Stimulated activated CD8-positive, alpha-beta memory T cell treated with anti-CD3 and anti-CD28 coated beads, Interleukin-15, amount 100 ng/mL, for 24 hours (primary cell): ENCODE data around the gene SND1.

Experiments
- DNase-seq: peaks from one replicate; pipeline ENCODE4 v3.0.0-alpha.2; 2020; ENCODE audit warnings: low read depth

SND1 gene

DNA sequence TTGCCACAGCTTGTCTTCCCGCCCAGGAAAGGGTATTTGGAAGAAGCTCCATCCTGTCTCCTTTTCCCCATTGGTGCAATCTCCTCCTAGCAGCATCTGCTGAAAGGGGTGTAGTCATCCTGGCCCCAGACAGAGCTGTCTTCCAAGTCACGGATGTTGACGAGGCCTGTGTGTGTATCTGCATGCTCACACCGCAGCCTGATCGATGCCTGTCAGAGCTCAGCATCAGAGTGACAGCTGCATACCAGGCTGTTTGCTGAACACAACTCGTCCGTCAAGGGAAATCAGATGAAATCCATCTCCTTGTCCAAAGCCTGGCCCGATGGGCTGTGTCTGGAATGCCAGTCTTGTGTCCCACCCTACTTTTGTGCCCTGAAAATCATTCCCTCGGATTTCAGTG lies 400.4 kb downstream of the SND1 start:
- no peak for DNase-seq

DNA sequence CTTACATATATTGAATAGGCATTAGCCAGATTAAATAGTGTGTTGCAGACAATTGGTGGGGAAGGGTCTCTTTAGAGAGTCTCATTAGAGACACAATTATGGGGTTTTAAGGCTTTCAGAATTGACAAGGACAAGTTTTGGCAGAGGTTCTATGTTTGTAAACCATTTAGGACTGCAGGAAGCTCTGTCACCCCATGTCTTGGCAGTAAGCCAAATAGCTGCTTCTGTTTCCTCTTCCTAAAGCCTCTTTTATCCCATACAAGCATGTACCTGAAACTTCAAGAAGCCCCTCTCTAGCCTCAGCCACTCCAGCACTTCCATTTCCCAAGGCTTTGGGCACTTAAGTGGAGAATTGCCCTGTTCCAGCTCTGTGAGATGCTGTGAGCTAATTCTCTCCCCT lies 401.0 kb downstream of the SND1 start:
- no peak for DNase-seq

DNA sequence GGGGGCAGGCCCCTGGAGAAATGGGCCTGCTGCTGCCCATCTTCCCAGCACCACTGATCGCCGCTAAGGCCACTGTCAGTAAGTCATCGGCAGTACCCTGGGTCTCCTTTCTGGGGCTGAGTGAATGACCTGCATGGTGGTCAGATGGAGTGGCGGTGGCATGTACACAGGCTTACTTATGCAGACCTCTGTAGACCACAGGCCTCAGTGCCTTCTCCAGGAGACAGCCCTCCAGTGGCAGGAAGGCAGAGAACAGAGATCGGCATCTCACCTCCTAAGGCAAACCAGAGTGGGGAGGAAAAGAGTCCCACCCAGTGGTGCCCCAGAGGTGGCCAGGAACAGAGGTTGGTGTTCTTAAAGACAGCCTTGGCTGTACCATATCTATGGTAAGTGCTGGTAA lies 402.0 kb downstream of the SND1 start:
- no peak for DNase-seq

DNA sequence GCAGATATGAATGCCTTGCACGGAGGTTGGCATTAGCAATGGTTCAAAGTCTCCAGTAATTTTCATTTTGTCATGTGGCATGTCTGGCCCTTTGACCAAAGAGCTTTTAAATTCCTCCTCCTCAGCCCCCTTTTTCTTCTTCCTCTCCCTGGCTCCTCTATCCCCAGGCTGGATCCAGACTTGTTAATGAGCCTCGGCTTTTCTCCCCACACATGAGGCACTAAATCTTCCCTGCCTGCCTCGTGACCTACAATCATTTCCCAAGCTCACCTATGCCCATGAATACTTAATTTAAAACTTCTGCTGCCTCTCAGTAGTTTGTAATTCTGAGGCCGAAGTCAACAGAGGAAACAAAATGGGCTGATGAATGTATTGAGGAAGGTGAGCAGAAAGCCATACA lies 402.5 kb downstream of the SND1 start:
- DNase-seq = no peak

DNA sequence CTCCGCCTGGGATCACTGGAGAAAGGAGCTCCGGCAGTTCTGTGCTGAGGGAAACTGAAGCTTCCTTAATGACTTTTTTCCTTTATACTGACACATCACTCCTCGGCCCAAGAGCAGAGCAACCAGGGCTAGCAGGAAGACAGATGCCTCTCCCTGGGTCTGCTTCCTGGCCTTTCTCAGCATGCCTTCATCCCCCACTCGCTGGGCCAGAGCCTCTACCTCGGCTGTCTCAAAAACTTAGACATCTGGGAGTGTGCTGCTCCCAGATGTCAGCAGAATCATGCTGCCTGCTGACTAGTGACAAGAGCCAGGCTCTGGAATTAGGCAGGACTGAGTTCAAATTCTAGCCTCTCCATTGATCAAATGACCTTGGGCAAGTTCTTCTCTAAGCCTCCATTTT lies 403.6 kb downstream of the SND1 start:
- no peak for DNase-seq

DNA sequence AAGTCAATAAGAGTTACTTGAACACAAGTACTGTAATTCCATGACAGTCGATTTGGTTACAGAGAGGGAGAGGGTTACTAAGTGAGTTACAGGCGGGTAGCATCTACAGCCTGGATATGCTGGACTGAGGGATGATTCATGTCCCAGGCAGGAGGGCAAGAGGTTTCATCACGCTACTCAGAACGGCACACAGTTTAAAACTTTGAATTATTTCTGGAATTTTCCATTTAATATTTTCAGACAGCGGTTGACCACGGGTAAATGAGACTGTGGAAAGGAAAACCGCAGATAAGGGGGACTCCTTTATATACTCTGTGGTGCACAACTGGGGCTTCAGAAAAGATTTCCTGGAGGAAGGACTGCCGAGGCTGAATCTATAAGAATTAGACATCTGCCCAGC lies 404.9 kb downstream of the SND1 start:
- no peak for DNase-seq

DNA sequence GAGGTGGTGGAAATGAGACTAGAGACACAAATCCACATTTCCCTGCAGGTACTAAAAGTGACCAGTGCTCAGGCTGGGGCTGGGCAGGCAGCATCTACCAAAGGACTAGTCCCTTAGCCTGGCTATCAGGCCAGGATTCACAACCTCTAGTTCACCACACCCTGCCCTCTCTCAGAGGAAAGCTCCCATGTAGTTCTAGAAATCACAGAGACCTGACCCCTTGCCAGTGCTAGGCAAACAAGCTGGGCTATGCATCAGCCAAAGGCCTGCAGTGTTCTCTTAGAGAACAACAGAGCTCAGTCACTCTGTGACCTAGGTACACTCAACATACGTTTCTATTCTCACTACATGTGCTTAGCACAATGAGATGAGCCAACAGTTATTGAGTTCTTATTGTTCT lies 405.9 kb downstream of the SND1 start:
- DNase-seq = no peak

DNA sequence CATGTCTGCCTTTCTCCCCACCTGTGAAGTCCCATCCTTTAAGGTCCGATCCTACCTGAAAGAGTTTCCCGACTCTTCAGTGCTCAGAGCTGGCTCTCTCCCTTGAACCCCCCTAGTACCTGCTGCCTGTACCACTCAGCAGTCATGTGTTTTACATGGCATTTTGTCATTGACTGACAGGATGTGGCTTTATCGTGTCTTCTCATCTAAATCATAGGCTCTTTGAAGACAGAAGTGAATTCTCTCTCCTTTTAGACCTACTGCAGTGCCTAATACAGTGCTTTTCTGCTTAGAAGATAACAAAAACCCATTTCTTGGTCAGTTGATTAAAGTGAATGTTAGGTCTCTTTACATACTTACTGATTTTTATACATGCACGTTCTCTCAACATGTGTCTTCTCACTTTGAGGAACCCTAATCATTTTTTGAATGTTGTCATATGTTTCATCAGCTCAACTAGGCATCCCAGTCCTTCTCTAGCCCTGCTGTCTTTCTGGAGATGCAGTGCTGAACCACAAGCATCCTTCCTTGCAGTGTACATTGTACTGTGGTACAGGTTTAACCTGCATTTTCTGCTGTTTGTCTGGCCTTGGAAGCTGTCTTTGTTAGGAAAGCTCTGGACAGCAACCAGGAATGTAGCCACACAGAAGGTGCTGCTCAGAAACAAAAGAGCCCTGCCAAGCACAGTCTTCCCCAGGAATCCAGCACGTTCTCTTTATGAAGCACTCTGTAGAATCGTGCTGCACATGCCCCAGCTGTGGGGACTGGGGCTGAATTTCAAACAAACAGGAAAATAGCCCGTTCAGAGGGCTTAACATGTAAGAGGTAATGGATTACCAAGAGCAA lies 407.4 kb downstream of the SND1 start:
- no peak for DNase-seq

DNA sequence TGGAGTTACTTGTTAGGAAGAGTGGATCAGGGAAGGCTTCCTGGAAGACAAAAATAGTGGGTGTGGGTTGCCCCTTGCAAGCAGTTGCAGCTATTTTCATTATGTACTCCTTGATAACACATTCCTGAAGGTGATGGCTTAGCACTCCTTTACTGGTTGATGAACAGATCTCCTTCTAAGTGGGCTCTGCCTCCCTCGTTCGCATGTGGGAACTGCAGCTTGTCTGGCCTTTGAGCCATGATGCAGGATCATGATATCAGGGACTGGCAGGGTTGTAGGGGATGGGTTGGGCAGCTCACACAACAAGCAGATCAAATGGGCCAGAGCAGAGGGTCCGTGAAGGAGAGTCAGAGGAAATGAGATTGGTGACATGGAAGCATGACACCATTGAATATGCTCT lies 408.0 kb downstream of the SND1 start:
- no peak for DNase-seq

DNA sequence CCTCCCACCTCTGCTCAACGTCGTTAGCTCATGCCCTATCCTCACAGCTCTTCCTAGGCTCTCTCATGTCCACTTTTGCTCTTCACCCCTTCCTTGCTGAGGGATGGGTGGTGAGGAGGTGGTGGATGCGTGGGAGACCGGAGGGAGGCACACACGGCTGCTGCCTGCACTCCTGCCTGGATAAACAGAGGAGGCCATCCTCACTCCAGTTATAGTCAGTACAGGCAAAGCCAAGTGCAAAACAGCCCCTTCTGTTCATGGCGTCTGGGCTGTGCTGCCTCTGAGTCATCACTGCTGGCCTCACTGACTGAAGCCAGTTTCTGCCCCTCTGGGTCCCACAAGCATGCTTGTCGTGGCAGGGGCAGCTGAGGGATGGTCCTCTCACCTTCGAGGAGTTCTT lies 411.1 kb downstream of the SND1 start:
- no peak for DNase-seq

DNA sequence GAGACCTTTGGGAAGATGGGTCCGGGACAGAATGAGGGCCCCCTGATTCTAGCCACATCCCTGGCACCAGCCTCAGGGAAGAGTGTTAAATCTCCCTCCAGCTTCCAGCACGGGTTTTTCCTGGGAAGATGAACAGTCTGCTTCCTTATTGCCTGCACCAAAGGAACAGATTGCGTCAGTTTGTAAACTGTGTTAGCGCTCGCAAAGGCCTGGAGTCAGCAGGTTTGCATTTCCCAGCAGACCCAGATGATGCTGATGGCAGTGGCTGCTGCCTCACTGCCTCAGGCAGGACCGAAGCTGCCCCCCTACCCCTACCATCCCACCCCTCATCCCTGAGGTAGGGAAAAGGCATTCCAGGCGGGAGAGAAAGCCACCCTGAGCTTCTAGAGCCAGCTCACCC lies 413.9 kb downstream of the SND1 start:
- DNase-seq = no peak

DNA sequence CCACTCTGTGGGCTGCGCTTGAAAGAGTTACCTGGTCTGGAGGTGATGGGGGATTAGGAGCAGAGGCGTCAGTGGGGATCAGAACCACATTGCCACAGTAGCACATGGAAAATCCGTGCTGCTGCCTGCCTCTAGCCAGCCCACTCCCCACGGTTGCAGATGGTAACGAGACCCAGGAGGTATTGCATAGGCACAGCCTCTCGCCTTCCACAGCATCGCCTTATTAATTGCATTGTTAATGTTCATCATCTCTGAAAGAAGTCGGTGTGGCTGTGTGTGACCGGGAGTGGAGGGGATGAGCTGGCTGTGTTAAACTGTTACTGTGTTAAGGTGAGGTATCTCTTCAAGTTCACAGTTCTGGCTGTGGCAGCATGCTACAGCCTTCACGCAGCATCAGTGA lies 414.4 kb downstream of the SND1 start:
- no peak for DNase-seq

DNA sequence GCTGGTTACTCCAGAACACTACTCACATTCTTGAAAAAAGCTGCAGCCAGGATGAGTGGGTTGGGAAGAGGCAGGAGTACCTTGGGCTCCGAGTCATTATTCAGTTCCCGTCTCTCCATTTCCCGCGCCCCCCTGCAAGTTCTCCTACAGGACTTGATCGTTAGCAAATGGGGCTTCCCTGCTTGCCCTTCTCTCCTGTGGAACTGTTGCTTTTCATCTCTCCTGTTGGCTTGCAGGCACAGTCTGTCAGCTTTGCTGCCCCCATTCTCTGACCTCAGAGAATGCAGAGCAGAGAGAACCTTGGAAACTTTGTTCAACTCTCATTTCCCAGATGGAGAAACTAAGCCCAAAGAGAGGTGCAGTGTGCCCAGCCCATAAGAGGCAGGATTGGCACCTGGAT lies 414.9 kb downstream of the SND1 start:
- DNase-seq = no peak

DNA sequence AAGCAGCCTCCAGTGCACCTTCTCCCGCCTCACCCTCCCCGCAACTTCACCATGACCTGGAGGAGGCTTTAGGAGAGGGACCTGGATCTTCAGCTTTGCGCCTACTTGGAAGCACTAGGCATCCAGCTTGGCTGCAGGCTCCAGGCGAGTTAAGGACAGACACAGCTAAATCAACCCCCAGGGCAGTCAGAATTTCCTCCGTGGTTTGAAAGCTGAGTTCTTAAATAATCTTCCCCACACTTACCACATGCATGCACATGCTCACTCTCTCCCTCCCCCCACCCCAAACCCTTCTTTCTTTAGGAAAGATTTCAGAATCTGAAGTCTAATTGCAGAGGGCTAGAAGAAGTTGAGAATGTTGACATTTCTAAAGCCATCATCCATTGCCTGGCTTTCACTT lies 416.0 kb downstream of the SND1 start:
- DNase-seq = no peak

DNA sequence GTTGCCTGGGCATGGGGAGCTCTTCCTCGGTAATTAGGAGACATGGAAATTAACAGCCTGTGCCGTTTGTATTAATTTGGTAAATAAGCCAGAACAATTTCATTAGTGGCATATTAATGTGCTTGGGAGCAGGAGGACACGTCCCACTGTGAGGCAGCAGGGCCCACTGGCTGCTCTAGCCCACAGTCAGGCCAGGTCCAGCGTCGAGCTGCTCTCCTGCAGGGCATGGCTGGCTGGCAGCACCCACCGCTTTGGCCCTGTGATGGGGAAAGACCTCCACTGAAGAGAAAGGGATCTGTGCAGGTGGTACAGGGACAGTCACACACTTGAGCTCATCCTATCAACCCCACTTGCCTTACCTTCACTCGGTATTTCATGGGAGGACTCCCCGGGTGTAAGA lies 416.8 kb downstream of the SND1 start:
- DNase-seq = no peak

DNA sequence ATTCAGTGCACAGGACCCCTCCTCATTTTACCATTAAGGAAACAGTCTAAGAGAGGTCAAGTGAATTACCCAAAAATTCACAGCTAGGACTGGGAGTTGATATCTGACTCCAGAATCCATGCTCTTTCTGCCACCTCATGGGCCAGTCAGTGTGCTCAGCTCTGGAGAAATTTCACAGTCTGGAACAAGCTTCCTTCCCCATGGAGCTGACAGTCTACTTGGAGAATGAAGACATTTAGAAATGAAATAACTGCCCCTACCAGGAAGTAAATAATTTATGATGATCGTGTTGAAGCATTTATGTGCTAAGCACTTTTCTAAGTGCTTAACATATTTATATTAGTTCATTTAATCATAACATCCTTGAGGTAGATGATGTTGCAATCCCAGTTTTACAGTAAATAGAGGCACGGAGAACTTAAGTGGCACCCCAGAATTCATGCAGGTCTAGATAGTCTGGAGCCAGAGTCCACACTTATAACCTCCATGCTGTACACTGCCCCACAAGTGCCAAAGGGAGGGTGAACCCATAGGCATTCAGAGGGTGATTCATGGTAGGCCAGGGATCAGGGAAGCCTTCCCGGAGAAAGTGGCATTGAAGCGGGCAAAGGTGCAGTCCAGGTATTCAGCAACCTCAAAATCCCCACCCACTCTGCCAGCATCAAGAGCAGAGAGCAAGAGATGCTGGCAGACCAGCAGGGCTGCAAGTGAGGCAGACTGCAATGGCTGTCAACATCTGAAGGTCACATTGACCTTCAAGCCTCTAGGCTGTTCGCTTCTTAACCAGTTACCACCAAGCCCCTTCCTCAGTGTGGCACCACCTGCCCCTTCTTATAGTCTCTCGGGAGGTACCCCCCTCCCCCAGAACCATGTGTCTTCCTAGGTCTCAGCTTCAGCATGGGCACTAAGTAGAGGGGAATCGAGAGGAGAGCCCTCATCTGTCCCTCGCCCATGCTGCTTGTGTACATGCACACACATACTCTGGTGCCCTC lies 417.7 kb downstream of the SND1 start:
- no peak for DNase-seq

DNA sequence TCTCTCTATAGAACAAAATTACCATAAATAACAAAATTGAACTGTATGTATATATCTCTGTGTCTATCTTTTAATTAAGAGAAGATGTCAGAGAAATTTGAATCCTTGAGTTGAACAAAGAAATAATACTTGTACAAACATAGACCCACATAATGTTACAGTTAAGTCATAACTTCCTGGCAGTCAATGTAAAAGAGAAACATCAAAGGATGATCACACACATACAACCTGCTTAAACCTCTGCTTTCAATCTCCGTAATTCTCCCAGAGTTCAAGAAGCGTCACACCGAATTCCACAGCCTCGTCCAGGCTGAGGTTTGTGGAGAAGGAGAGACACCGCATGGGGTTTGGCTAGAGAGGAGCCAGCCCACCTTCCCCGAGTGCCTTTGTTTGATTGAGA lies 419.4 kb downstream of the SND1 start:
- DNase-seq = no peak

DNA sequence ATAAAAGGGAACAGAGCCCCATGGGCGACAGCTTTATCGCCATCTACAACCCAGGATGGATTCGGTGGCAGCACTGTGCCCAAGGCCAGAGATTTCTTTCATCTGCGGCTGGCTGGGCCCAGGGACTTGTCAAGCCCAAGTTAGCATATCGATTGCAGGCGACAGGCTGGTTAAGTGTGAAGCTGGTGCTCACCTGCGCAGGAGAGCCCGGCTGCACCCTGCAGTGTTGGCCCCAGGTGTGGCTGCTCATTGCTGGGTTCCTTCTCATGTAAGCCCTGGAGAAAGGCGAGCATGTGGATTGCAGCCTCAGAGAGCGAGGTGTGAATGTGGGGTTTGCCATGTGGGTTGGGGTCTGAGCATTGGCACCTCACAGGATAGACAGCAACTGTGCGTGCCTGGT lies 419.8 kb downstream of the SND1 start:
- DNase-seq = no peak

DNA sequence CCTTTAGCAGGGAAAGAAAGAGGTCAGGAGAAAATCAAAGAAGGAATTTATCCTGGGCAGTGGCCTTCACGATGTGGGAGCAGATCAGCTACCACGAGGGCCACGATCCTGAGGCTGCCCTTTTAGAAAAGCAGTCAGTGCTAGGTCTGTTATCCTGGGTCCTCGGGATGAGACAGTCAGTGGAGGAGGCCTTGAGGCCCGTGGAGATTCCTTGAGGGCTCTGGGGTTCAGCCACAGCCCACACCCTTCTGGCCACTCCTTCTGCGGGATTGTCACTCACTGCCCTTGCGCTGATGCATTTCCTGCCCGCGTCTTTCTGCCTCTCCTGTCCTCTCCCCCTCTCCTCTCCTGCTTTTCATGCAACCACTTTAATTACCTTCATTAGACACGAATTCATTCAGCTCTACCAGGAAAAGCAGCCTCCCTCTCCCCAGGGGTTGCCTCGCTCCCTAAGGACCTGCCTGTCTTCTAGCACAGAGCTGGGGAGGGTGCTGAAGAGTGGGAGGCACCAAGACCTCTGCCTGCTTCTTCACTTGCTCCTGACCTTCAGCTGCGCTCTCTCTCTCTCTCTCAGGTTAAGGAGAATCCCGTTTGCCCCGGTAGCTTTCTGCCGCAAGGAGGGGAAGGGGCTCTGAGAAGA lies 421.8 kb downstream of the SND1 start:
- no peak for DNase-seq

DNA sequence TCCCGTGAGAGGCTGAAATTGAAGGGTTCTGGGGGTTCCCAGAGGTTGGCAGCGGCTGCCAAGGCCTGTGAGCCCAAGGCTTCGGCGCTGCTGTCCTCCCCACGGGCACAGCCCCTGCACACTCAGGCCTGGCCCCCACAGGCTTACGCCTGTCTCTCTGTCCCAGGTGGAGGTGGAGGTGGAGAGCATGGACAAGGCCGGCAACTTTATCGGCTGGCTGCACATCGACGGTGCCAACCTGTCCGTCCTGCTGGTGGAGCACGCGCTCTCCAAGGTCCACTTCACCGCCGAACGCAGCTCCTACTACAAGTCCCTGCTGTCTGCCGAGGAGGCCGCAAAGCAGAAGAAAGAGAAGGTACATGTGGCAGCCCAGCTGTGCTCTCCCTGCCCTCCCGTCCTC lies 422.3 kb downstream of the SND1 start:
- DNase-seq = no peak

DNA sequence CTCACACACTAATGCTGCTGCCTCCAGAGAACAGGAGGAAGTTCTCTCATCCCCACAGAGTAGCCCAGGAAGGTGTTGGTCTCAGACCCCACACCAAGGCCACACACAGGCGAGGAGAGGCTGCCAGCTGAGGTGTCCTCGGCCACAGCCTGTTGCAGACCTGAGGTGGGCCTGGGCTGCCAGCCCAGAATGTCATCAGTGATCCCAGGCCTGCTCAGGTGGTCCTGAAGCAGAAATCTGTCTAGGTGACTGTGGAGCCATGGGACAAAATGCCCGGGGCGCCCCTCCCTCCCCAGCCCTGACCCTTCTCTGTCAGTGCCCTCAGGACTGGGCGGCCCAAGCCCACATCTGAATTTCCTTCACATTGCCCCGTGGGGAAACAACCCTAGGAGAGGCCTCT lies 422.7 kb downstream of the SND1 start:
- DNase-seq = no peak

DNA sequence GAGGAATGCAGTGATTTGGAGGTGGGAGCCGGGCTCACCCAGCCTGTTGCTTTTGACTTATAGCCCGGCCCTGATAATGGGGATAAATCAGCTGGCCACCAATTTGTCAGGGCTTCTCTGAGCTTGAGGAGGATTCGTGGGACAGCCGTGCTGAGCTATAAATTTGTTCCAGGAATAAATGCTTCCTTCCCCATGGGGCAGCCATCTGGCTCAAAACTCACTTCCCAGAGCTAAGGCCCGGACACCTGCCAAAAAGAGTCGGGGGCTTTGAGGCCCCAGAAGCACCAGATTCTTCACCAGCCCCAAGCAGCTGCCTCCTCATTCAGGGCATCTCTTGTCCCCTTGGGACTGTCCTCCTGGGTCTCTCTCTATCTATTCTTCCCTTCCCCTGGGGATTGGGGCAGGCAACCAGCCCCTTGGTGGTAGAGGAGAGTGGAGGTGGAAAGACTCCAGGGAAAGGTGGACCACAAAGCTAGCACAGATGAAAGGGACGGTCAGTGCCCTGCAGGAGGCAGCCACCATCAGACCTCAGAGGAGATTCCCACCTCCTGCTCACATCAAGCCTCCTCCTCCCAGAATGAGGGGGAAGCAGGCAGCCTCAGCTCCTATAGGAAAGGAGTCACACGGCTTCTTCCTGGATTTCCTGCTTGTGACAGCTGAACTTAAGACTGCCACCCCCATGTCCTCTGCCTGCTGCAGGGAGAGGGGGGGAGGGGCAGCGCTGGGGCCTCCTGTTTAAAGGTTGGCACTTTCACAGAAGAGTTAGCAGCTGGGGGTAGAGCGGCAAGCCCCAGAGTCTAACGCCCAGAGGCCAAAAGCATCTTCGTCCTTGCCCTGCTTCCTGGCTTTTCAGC lies 423.5 kb downstream of the SND1 start:
- DNase-seq = no peak
